ENCODE data around the gene NRXN3.

DNA sequence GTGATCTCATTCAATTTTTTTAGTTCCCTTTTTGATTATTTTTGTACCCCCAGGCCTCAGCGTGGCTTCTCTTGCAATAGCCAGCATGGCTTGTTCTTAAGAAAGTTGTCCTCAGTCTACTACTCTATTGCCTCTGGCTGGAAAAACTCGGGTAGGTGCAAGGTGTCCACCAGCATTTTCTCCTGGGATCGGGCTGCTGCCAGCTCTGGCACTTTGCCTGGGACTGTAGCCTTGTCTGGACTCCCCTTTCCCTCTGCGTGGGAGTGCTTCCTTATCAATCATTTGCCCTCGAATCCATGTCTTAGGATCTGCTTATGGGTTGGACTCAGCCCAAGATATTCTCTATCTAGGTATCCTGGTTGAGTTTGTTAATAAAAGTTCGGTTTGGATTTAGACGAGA is 1267.8 kb downstream of the NRXN3 start:
- TF ChIP-seq, protein P1, sequence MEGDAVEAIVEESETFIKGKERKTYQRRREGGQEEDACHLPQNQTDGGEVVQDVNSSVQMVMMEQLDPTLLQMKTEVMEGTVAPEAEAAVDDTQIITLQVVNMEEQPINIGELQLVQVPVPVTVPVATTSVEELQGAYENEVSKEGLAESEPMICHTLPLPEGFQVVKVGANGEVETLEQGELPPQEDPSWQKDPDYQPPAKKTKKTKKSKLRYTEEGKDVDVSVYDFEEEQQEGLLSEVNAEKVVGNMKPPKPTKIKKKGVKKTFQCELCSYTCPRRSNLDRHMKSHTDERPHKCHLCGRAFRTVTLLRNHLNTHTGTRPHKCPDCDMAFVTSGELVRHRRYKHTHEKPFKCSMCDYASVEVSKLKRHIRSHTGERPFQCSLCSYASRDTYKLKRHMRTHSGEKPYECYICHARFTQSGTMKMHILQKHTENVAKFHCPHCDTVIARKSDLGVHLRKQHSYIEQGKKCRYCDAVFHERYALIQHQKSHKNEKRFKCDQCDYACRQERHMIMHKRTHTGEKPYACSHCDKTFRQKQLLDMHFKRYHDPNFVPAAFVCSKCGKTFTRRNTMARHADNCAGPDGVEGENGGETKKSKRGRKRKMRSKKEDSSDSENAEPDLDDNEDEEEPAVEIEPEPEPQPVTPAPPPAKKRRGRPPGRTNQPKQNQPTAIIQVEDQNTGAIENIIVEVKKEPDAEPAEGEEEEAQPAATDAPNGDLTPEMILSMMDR (IDR thresholded peaks at IDR 0.05), result no peak
- no peak for TF ChIP-seq EZH2 (IDR thresholded peaks at IDR 0.05)
- TF ChIP-seq EZH2phosphoT487 (IDR thresholded peaks at IDR 0.05), result no peak
